HCT116 (cell line): ENCODE results near the gene TRIM37. TPM values are rescaled to one million over a fixed set of nuclear protein-coding genes. Genes with fewer than 3 reads are reported as not detected.

Experiments
- ATAC-seq: fragments of 200-7000 bp; cut with Tn5 transposase; 2 replicates; pipeline ENCODE4 v1.9.1; 2020; ENCODE audit warnings: mild to moderate bottlenecking, moderate library complexity
- BruUV-seq: library from RNA; stranded (reverse); fragments of 400-500 nt; replicated peaks from 2 replicates; lab custom pipeline; 2021; lab: Mats Ljungman, UMichigan
- CTCF ChIA-PET: fragments of 300-600 bp; sonication (Branson Sonifier 250); formaldehyde crosslinking; loops from one replicate; lab custom pipeline; 2021; ENCODE audit warnings: antibody characterized with exemption; lab: Charles Lee
- POLR2A ChIA-PET: fragments of 300-600, 350-600 bp; sonication (Branson Sonifier 250); formaldehyde crosslinking; loops from one replicate; lab custom pipeline; 2021; ENCODE audit warnings: antibody characterized with exemption; lab: Charles Lee
- RAD21 ChIA-PET, 2 experiments: fragments of 300-600 bp; sonication (Branson Sonifier 250); formaldehyde crosslinking; loops; one replicate each; lab custom pipeline; 2023; ENCODE audit warnings: low total read pairs in 2 of 2; ENCODE audit not compliant: uncharacterized antibody in 2 of 2, unreplicated experiment in 2 of 2, low non-redundant PET in 1 of 2; lab: Charles Lee
- DNase-seq: peaks from one replicate; pipeline ENCODE4 v3.0.0-alpha.2; 2010; ENCODE audit warnings: low read depth, low spot score
- H2AFZ ChIP-seq: fragments of 200-600 bp; shearing (Covaris generic), sonication (generic); 2 replicates; pipeline ENCODE4 v1.6.1; 2017; ENCODE audit warnings: low read depth, mixed run types, mixed read lengths, antibody characterized with exemption, low read length; ENCODE audit not compliant: poor library complexity, severe bottlenecking
- H3K27ac ChIP-seq: 2 replicates; pipeline ENCODE4 v1.5.1; 2012; ENCODE audit warnings: low read depth, low read length
- H3K27me3 ChIP-seq: fragments of 200-600 bp; sonication (generic); 2 replicates; pipeline ENCODE4 v1.6.1; 2016; ENCODE audit warnings: mixed run types, low read length, mixed read lengths; ENCODE audit not compliant: insufficient read depth
- H3K36me3 ChIP-seq, 2 experiments: fragments of 200-500 bp in 1 of 2; fragments of 200-600 bp in 1 of 2; sonication (Bioruptor generic) in 1 of 2; sonication (generic) in 1 of 2; 2 replicates each; pipeline versions ENCODE4 v1.5.1 to v1.6.1; 2014 to 2016; ENCODE audit warnings: low read length in 2 of 2, inconsistent platforms in 1 of 2, mixed read lengths in 1 of 2, mixed run types in 1 of 2; ENCODE audit not compliant: insufficient read depth in 2 of 2, control insufficient read depth in 1 of 2
- H3K4me1 ChIP-seq, 2 experiments: fragments of 200-600 bp in 1 of 2; sonication (generic) in 1 of 2; 2 replicates each; pipeline versions ENCODE4 v1.5.1 to v1.6.1; 2012 to 2017; ENCODE audit warnings: low read length in 2 of 2, inconsistent platforms in 1 of 2, mild to moderate bottlenecking in 1 of 2, mixed read lengths in 1 of 2, mixed run types in 1 of 2, moderate library complexity in 1 of 2; ENCODE audit not compliant: insufficient read depth in 2 of 2, control insufficient read depth in 1 of 2
- H3K4me2 ChIP-seq: fragments of 200-600 bp; sonication (generic); 2 replicates; pipeline ENCODE4 v1.6.1; 2017; ENCODE audit warnings: mixed run types, low read length, mixed read lengths
- H3K4me3 ChIP-seq, 2 experiments: fragments of 200-600 bp in 1 of 2; sonication (generic) in 1 of 2; replicated peaks in 1 of 2; 2 replicates each; pipeline ENCODE4 v1.5.1; 2011 to 2016; ENCODE audit warnings: low read length in 2 of 2, control low read depth in 1 of 2, low read depth in 1 of 2, mild to moderate bottlenecking in 1 of 2, mixed read lengths in 1 of 2, mixed run types in 1 of 2
- H3K79me2 ChIP-seq: fragments of 200-600 bp; sonication (generic); 2 replicates; pipeline ENCODE4 v1.6.1; 2017; ENCODE audit warnings: mild to moderate bottlenecking, mixed run types, low read length, moderate library complexity, mixed read lengths; ENCODE audit not compliant: insufficient read depth
- H3K9ac ChIP-seq: fragments of 200-600 bp; sonication (generic); 2 replicates; pipeline ENCODE4 v1.6.1; 2016; ENCODE audit warnings: low read length, mixed read lengths
- H3K9me2 ChIP-seq: fragments of 200-600 bp; sonication (generic), shearing (Covaris generic); 2 replicates; pipeline ENCODE4 v1.6.1; 2017; ENCODE audit warnings: mixed run types, mild to moderate bottlenecking, moderate library complexity; ENCODE audit not compliant: insufficient read depth
- H3K9me3 ChIP-seq, 2 experiments: fragments of 200-500 bp in 1 of 2; fragments of 200-600 bp in 1 of 2; sonication (Bioruptor generic) in 1 of 2; sonication (generic) in 1 of 2; 2 replicates each; pipeline ENCODE4 v1.6.1; 2014 to 2017; ENCODE audit warnings: low read length in 2 of 2, mixed read lengths in 2 of 2, inconsistent platforms in 1 of 2, low read depth in 1 of 2, mild to moderate bottlenecking in 1 of 2, mixed run types in 1 of 2, moderate library complexity in 1 of 2; ENCODE audit not compliant: control insufficient read depth in 1 of 2, insufficient read depth in 1 of 2
- H4K20me1 ChIP-seq: fragments of 200-600 bp; sonication (generic), shearing (Covaris generic); 2 replicates; pipeline ENCODE4 v1.6.1; 2017; ENCODE audit warnings: mixed run types, mild to moderate bottlenecking, moderate library complexity; ENCODE audit not compliant: insufficient read depth
- ATF3 ChIP-seq: IDR thresholded peaks from 2 replicates; pipeline ENCODE4 v1.6.1; 2012
- CBX3 ChIP-seq: IDR thresholded peaks from 2 replicates; pipeline ENCODE4 v1.6.1; 2012; ENCODE audit warnings: low read depth
- CEBPB ChIP-seq: IDR thresholded peaks from 2 replicates; pipeline ENCODE4 v1.6.1; 2012; ENCODE audit warnings: low read depth
- CTCF ChIP-seq, 3 experiments: fragments of 200-600 bp in 1 of 3; sonication (generic) in 1 of 3; IDR thresholded peaks in 2 of 3; conservative IDR thresholded peaks in 1 of 3; 2 replicates each; pipeline ENCODE4 v1.5.1; 2012 to 2017; ENCODE audit warnings: low read depth in 2 of 3, low read length in 2 of 3, antibody characterized with exemption in 1 of 3, borderline replicate concordance in 1 of 3, control low read depth in 1 of 3, mild to moderate bottlenecking in 1 of 3, mixed read lengths in 1 of 3, mixed run types in 1 of 3, moderate library complexity in 1 of 3; ENCODE audit not compliant: insufficient read depth in 1 of 3
- EGR1 ChIP-seq: IDR thresholded peaks from 2 replicates; pipeline ENCODE4 v1.6.1; 2012; ENCODE audit warnings: low read depth
- EZH2phosphoT487 ChIP-seq: fragments of 200-600 bp; IDR thresholded peaks from 2 replicates; pipeline ENCODE4 v1.6.1; 2018; ENCODE audit warnings: antibody characterized with exemption, borderline replicate concordance
- FOSL1 ChIP-seq: IDR thresholded peaks from 2 replicates; pipeline ENCODE4 v1.6.1; 2012; ENCODE audit warnings: low read depth
- JUND ChIP-seq: IDR thresholded peaks from 2 replicates; pipeline ENCODE4 v1.6.1; 2012
- POLR2A ChIP-seq: IDR thresholded peaks from 2 replicates; pipeline ENCODE4 v1.7.0; 2011; ENCODE audit warnings: borderline replicate concordance; ENCODE audit not compliant: insufficient read depth, insufficient read length; ENCODE audit errors: extremely low read depth
- POLR2AphosphoS5 ChIP-seq: IDR thresholded peaks from 2 replicates; pipeline ENCODE4 v1.6.1; 2011; ENCODE audit warnings: mild to moderate bottlenecking, low read depth, low read length, moderate library complexity
- REST ChIP-seq: IDR thresholded peaks from 2 replicates; pipeline ENCODE4 v1.6.1; 2012; ENCODE audit warnings: low read depth
- SIN3A ChIP-seq: IDR thresholded peaks from 2 replicates; pipeline ENCODE4 v1.6.1; 2012; ENCODE audit warnings: low read depth
- TCF7L2 ChIP-seq: IDR thresholded peaks from 2 replicates; pipeline ENCODE4 v1.7.0; 2011; ENCODE audit warnings: borderline replicate concordance, inconsistent platforms; ENCODE audit not compliant: insufficient read depth, insufficient read length; ENCODE audit errors: extremely low read depth
- YY1 ChIP-seq: IDR thresholded peaks from 2 replicates; pipeline ENCODE4 v1.6.1; 2011; ENCODE audit warnings: low read length, low read depth, moderate library complexity, mild to moderate bottlenecking; ENCODE audit not compliant: insufficient replicate concordance; ENCODE audit errors: extremely low read depth
- ZBTB33 ChIP-seq: IDR thresholded peaks from 2 replicates; pipeline ENCODE4 v1.6.1; 2011; ENCODE audit warnings: mild to moderate bottlenecking, low read length, moderate library complexity; ENCODE audit not compliant: insufficient replicate concordance; ENCODE audit errors: extremely low read depth
- ZFX ChIP-seq: fragments of 450-650 bp; IDR thresholded peaks from 2 replicates; pipeline ENCODE4 v1.6.1; 2017
- intact Hi-C: fragments of 100-400 bp; cut with micrococcal nuclease; formaldehyde crosslinking; loops from 2 replicates; pipeline ENCODE4 v1.10.0; 2022
- total RNA-seq: library from RNA; stranded (reverse); gene quantifications from one replicate; pipeline ENCODE4 v1.2.1, GENCODE V29; 2021; ENCODE audit not compliant: unreplicated experiment

Gene TRIM37
- total RNA-seq, 1 experiment from 2014 or later: 55.7 TPM

- no peak for TF ChIP-seq SIN3A
These were observed 104.6 kb downstream of the TRIM37 start (continued) for GRCh38 chr17:59002126-59002525.

- DNase-seq: no peak
- no peak for ATAC-seq
These were observed 105.4 kb downstream of the TRIM37 start for GRCh38 chr17:59001158-59001814.

More at GRCh38 chr17:59001158-59001814, 105.4 kb downstream of the TRIM37 start:
- no peak for TF ChIP-seq YY1
- no peak for TF ChIP-seq CEBPB
- TF ChIP-seq POLR2A: no peak
- no peak for TF ChIP-seq SIN3A
- TF ChIP-seq EZH2phosphoT487: no peak
- no peak for TF ChIP-seq ZBTB33
- TF ChIP-seq JUND: no peak
- TF ChIP-seq REST: no peak
- no peak for TF ChIP-seq CTCF (IDR thresholded peaks at IDR 0.05 in 2 of 3, conservative IDR thresholded peaks at IDR 0.05 in 1 of 3; ENCODE audit: borderline replicate concordance in 1 of 3, insufficient read depth in 1 of 3, low read depth in 2 of 3, low read length in 2 of 3)
- TF ChIP-seq TCF7L2: no peak
- no peak for TF ChIP-seq EGR1
- TF ChIP-seq ZFX: no peak
- no peak for TF ChIP-seq FOSL1
- no peak for TF ChIP-seq CBX3
- no peak for TF ChIP-seq ATF3
- no peak for TF ChIP-seq POLR2AphosphoS5
- TF ChIP-seq, all 23 proteins: peak for 0
- no peaks in the 10 kb centered on the region for H3K9me2 ChIP-seq
- H3K9me3 ChIP-seq: no peaks in the 10 kb centered on the region
- no peaks in the 10 kb centered on the region for H3K79me2 ChIP-seq
- H3K9ac ChIP-seq: no peak overlapping the region
- H3K4me1 ChIP-seq: no peaks in the 10 kb centered on the region
- RAD21 ChIA-PET: interaction anchor here in 1 of 2 experiments (1.2 kb wide), 1 partner anchor 131 kb away, joined by 3 read pairs; no protein-coding TSS in a partner anchor
- peaks cover 9 to 17% of the 10 kb centered on the region in 2 experiments; a peak in 3 of 4 replicates for H3K36me3 ChIP-seq
- no peak overlapping the region for H3K27ac ChIP-seq
- CTCF ChIA-PET: no interaction called here
- no peaks in the 10 kb centered on the region; the same call in 1 of the 2 replicates for H4K20me1 ChIP-seq
- H3K4me2 ChIP-seq: no peak overlapping the region
- H3K4me3 ChIP-seq: no peak overlapping the region
- POLR2A ChIA-PET: no interaction called here
- no peaks in the 10 kb centered on the region for H3K27me3 ChIP-seq
- no TSS peak for BruUV-seq
- no peak overlapping the region for H2AFZ ChIP-seq
- intact Hi-C loops: loop anchor here (10.0 kb wide), 1 partner anchor 686 kb away; no protein-coding TSS in a partner anchor
